ENCODE results near the gene SPECC1L.

- no peak for TF ChIP-seq CTCF (IDR thresholded peaks at IDR 0.05; ENCODE audit: borderline replicate concordance, extremely low read depth, low read length, poor library complexity, severe bottlenecking)
- no peak for TF ChIP-seq EZH2 (IDR thresholded peaks at IDR 0.05; ENCODE audit: borderline replicate concordance, low read depth, low read length, severe bottlenecking)
Observed at GRCh38 chr22:24416095-24416494, 145.5 kb downstream of the SPECC1L start.
